Smooth muscle cell (in vitro differentiated cells): ENCODE results near the gene PAK1. TPM values are rescaled to one million over a fixed set of nuclear protein-coding genes. Genes with fewer than 3 reads are reported as not detected.

Source experiments
- DNase-seq: peaks from one replicate; lab custom pipeline; 2025; ENCODE audit not compliant: unreplicated experiment; lab: John Stamatoyannopoulos, UW
- H2AFZ ChIP-seq: fragments of 200-600 bp; sonication (generic); 2 replicates; pipeline ENCODE4 v1.6.0; 2016; ENCODE audit warnings: antibody characterized with exemption, low read depth, mild to moderate bottlenecking
- H3F3A ChIP-seq: fragments of 200-600 bp; sonication (generic); 2 replicates; pipeline ENCODE4 v1.6.0; 2017; ENCODE audit warnings: antibody characterized with exemption, low read depth
- H3K27ac ChIP-seq: fragments of 200-600 bp; sonication (generic); 2 replicates; pipeline ENCODE4 v1.5.1; 2016; ENCODE audit warnings: low read depth, mild to moderate bottlenecking
- H3K27me3 ChIP-seq: fragments of 200-600 bp; sonication (generic); 2 replicates; pipeline ENCODE4 v1.6.1; 2016; ENCODE audit warnings: low read depth, mild to moderate bottlenecking
- H3K36me3 ChIP-seq: fragments of 200-600 bp; sonication (generic); 2 replicates; pipeline ENCODE4 v1.5.1; 2016; ENCODE audit warnings: low read depth
- H3K4me1 ChIP-seq: fragments of 200-600 bp; sonication (generic); 2 replicates; pipeline ENCODE4 v1.5.1; 2016; ENCODE audit warnings: low read depth
- H3K4me2 ChIP-seq: fragments of 200-600 bp; sonication (generic); 2 replicates; pipeline ENCODE4 v1.6.0; 2016; ENCODE audit warnings: mild to moderate bottlenecking
- H3K4me3 ChIP-seq: fragments of 200-600 bp; sonication (generic); 2 replicates; pipeline ENCODE4 v1.5.1; 2016; ENCODE audit warnings: mild to moderate bottlenecking
- H3K79me2 ChIP-seq: fragments of 200-600 bp; sonication (generic); 2 replicates; pipeline ENCODE4 v1.6.0; 2016; ENCODE audit warnings: low read depth, mild to moderate bottlenecking
- H3K9ac ChIP-seq: fragments of 200-600 bp; sonication (generic); 2 replicates; pipeline ENCODE4 v1.6.0; 2016; ENCODE audit warnings: low read depth
- H3K9me3 ChIP-seq: fragments of 200-600 bp; sonication (generic); replicated peaks from 2 replicates; pipeline ENCODE4 v1.5.1; 2016; ENCODE audit warnings: low read depth
- H4K20me1 ChIP-seq: fragments of 200-600 bp; sonication (generic); 2 replicates; pipeline ENCODE4 v1.6.0; 2016; ENCODE audit warnings: low read depth
- WGBS: methylation state at CpG from one replicate; pipeline ENCODE4 v1.1.7; 2016; ENCODE audit warnings: low lambda C conversion rate; 5-methylcytosine and 5-hydroxymethylcytosine counted together
- polyA plus RNA-seq: library from polyadenylated mRNA; unstranded; fragments of >200 nt; fragmentation: Nextera tagmentation; extraction: Ambion mirVana; gene quantifications from 2 replicates; pipeline ENCODE4 v1.2.1, GENCODE V29; 2016
- total RNA-seq: library from RNA; depleted of rRNA; stranded (reverse); fragments of >200 nt; gene quantifications from 2 replicates; pipeline ENCODE4 v1.2.3, GENCODE V29; 2014
- TF ChIP-seq, protein P1 (sequence below): fragments of 200-600 bp; sonication (generic); IDR thresholded peaks from 2 replicates; pipeline ENCODE4 v1.5.1; 2017; ENCODE audit warnings: borderline replicate concordance, mild to moderate bottlenecking, antibody characterized with exemption; ENCODE audit not compliant: insufficient read depth, poor library complexity, severe bottlenecking

PAK1 gene
- total and polyA plus RNA-seq, 2 experiments from 2014 or later: 20.5 to 31.7 TPM

DNA sequence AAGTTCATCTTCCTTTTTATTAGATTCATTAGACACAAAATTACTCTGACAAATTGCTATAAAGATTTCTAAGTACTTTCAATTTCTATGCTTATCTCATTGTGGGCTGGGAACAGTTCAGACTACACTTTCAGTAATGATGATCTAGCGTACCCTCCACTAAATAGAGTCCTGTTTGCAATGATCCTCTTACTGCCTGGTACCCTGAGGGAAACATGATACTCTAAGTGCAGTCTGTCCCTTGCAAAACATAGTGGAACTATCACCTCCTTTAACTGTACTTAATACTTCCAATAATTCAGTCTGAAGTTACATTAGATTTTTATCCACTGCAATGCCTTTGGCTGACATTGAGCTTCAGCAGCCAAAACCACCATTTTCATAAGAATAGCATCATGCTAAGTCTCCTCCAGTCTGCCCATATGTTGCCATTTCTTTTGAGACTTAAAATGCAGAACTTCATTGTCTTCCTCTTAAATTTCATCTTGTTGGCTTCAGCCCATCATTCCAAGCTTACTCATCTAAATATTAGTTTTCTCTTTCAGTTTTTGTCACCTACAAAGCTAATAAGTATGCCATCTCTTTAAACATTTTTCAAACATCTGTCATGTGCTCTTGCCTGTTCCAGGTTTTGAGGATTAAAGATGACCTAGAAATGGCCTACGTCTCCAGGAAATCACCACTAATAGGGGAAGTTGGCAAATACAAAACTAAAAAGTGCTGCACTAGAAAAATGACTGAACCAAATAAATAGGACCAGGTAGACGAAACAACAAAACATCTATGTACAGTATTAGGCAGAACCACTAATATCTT is 55.5 kb downstream of the PAK1 start:
- no peaks in the 10 kb centered on the region for H4K20me1 ChIP-seq
- no peak overlapping the region for H3K27ac ChIP-seq
- no peaks in the 10 kb centered on the region for H3K79me2 ChIP-seq
- H2AFZ ChIP-seq: no peak overlapping the region
- TF ChIP-seq, protein P1, sequence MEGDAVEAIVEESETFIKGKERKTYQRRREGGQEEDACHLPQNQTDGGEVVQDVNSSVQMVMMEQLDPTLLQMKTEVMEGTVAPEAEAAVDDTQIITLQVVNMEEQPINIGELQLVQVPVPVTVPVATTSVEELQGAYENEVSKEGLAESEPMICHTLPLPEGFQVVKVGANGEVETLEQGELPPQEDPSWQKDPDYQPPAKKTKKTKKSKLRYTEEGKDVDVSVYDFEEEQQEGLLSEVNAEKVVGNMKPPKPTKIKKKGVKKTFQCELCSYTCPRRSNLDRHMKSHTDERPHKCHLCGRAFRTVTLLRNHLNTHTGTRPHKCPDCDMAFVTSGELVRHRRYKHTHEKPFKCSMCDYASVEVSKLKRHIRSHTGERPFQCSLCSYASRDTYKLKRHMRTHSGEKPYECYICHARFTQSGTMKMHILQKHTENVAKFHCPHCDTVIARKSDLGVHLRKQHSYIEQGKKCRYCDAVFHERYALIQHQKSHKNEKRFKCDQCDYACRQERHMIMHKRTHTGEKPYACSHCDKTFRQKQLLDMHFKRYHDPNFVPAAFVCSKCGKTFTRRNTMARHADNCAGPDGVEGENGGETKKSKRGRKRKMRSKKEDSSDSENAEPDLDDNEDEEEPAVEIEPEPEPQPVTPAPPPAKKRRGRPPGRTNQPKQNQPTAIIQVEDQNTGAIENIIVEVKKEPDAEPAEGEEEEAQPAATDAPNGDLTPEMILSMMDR: no peak
- no peaks in the 10 kb centered on the region for H3F3A ChIP-seq
- no peaks in the 10 kb centered on the region for H3K27me3 ChIP-seq
- no peak for DNase-seq
- no peaks in the 10 kb centered on the region for H3K4me1 ChIP-seq
- H3K4me3 ChIP-seq: no peak overlapping the region
- H3K4me2 ChIP-seq: no peak overlapping the region
- WGBS: 89% methylated on average over 3 of the region's 3 CpGs
- no peaks in the 10 kb centered on the region for H3K9me3 ChIP-seq
- H3K9ac ChIP-seq: no peak overlapping the region
- no peaks in the 10 kb centered on the region for H3K36me3 ChIP-seq

DNA sequence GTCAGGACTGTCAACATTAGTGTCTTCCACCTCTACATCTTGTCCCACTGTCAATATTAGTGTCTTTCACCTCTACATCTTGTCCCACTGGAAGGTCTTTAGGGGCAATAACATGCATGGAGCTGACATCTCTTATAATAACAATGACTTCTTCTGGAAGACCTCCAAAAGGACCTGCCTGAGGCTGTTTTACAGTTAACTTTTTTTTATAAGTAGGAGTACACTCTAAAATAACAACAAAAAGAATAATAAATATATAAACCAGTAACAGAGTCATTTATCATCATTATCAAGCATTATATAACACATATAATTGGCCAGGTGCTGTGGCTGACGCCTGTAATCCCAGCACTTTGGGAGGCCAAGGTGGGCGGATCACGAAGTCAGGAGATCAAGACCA is 57.5 kb downstream of the PAK1 start:
- TF ChIP-seq, protein P1: no peak
- Histone ChIP-seq H3K79me2 (no peaks in the 10 kb centered on the region), H3K4me3 (no peak overlapping the region), H3F3A (no peaks in the 10 kb centered on the region), H3K9ac (no peak overlapping the region), H3K36me3 (no peaks in the 10 kb centered on the region), H3K4me1 (peaks cover 8% of the 10 kb centered on the region), H3K4me2 (no peak overlapping the region), H3K27ac (no peak overlapping the region), H2AFZ (no peak overlapping the region), H4K20me1 (no peaks in the 10 kb centered on the region), H3K9me3 (no peaks in the 10 kb centered on the region), H3K27me3 (no peaks in the 10 kb centered on the region)
- no peak for DNase-seq
- WGBS: 93% methylated on average over 3 of the region's 3 CpGs

DNA sequence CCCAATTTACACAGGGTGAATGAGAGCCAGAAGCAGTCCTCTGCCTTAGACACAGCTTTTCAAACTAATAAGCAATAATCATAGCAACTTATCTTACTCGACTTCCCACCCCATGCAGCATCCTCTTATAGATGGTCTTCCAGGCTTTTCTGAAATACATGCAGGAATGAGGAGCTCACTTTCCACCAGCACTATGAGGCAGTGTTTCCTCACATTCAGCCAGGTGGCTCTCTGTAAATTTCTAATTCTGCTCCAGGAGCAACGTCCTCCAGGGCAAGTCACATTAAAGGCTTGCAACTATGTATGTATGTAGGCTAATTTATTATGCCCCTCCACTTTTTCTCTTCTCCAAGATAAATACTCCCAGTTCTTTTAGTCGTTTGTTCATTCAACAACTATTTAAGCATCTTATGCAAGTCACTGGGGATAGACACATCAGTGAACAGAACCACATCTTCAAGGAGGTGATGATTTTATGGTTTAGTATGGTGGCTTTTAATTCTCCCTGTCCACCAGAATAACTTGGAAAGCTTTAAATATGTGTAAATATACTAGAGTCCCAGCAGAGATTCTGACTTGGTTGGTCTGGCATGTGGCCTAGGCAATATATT is 59.9 kb downstream of the PAK1 start:
- Histone ChIP-seq H3K4me2 (no peak overlapping the region), H4K20me1 (no peaks in the 10 kb centered on the region)

More for the DNA sequence above, 59.9 kb downstream of the PAK1 start:
- 41% methylated on average over 3 of the region's 3 CpGs for WGBS
- no peaks in the 10 kb centered on the region for H3K9me3 ChIP-seq
- H3K27ac ChIP-seq: no peak overlapping the region
- TF ChIP-seq, protein P1: no peak
- H3K9ac ChIP-seq: no peak overlapping the region
- DNase-seq: no peak
- H3K79me2 ChIP-seq: no peaks in the 10 kb centered on the region
- no peaks in the 10 kb centered on the region for H3F3A ChIP-seq
- H3K4me3 ChIP-seq: no peak overlapping the region
- H2AFZ ChIP-seq: no peak overlapping the region
- no peaks in the 10 kb centered on the region for H3K36me3 ChIP-seq
- H3K27me3 ChIP-seq: no peaks in the 10 kb centered on the region
- H3K4me1 ChIP-seq: peaks cover 16% of the 10 kb centered on the region
